Keratinocyte (primary cell): ENCODE data around the gene ROR1.

Source experiments
- EZH2 ChIP-seq: IDR thresholded peaks from one replicate; pipeline ENCODE4 v1.6.1; 2012; ENCODE audit warnings: inconsistent platforms, mild to moderate bottlenecking, low read length, moderate library complexity
- TF ChIP-seq, protein P1 (sequence below), 3 experiments: IDR thresholded peaks in 1 of 3; conservative IDR thresholded peaks in 1 of 3; optimal IDR thresholded peaks in 1 of 3; 2 replicates in 2 of 3; 3 replicates in 1 of 3; pipeline versions ENCODE3 to v1.5.1; 2011; ENCODE audit warnings: low read length in 3 of 3, mild to moderate bottlenecking in 3 of 3, moderate library complexity in 2 of 3, control low read depth in 1 of 3, inconsistent platforms in 1 of 3; ENCODE audit not compliant: insufficient read depth in 2 of 3; ENCODE audit errors: extremely low read depth in 1 of 3

GRCh38 chr1:63940440-63940839 lies 166.6 kb downstream of the ROR1 start:
- TF ChIP-seq, protein P1, sequence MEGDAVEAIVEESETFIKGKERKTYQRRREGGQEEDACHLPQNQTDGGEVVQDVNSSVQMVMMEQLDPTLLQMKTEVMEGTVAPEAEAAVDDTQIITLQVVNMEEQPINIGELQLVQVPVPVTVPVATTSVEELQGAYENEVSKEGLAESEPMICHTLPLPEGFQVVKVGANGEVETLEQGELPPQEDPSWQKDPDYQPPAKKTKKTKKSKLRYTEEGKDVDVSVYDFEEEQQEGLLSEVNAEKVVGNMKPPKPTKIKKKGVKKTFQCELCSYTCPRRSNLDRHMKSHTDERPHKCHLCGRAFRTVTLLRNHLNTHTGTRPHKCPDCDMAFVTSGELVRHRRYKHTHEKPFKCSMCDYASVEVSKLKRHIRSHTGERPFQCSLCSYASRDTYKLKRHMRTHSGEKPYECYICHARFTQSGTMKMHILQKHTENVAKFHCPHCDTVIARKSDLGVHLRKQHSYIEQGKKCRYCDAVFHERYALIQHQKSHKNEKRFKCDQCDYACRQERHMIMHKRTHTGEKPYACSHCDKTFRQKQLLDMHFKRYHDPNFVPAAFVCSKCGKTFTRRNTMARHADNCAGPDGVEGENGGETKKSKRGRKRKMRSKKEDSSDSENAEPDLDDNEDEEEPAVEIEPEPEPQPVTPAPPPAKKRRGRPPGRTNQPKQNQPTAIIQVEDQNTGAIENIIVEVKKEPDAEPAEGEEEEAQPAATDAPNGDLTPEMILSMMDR (optimal IDR thresholded peaks at IDR 0.05 in 1 of 3, IDR thresholded peaks at IDR 0.05 in 1 of 3, conservative IDR thresholded peaks at IDR 0.05 in 1 of 3; ENCODE audit: extremely low read depth in 1 of 3, insufficient read depth in 2 of 3, low read length in 3 of 3) = no peak
- TF ChIP-seq EZH2 = no peak
